ENCODE data around the gene NFE2L3.

The NFE2L3 gene

DNA sequence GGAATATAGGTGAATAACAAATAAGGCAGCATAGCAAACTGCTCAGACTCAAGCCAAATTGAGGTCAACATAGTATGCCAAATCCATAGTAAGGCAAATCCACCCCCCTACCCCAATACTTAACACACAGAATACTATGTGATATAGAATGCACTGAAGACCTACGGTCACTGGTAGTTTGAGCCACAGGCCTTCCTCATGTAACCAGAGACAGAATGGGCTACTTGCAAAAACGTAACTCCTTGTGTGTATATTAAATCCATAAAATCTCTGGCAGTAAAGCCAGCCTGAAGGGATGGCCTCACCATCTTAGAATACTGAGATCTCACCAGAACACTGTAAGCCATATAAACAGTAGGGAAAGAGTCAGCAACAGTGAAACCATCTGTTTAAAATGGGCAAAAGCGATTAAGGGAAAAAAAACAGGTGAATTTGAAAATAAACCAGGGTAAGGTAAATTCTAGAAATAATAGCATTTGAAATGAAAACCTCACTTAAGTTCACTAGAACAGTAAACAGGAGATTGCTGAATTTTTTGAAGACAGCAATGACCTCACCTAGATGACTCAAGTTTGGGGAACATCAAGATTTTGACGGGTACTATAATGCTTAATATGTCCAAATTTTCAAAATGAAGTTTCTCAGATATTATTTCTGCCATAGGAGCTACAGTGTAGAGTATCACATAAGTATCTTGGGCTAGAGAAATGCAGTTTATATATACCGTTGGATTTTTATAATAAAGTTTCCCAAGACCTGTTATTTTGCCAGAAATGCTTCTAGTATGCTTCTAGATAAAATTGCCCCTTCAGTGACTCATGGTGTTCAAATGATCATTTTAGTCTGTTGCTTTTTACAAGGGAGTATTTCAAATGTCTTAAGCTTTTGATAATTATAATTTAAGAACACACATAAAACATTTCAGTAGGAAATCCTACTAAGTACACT lies 34.6 kb downstream of the NFE2L3 start:
- H3K27me3 ChIP-seq (ENCODE audit: control insufficient read depth, insufficient read depth, low read length) = no peaks in the 10 kb centered on the region
- no peaks in the 10 kb centered on the region for H3K4me1 ChIP-seq (ENCODE audit: control insufficient read depth, insufficient read depth, low read length)
- H3K27ac ChIP-seq (ENCODE audit: low read length) = no peak overlapping the region
- H3K9me3 ChIP-seq (ENCODE audit: control insufficient read depth, insufficient read depth, low read length) = no peaks in the 10 kb centered on the region
- no peak for DNase-seq (ENCODE audit: low read depth, low spot score)
- no peak overlapping the region for H3K4me3 ChIP-seq (ENCODE audit: low read length)
- no CpG with 5 or more reads among the region's 5 CpGs for WGBS (ENCODE audit: insufficient coverage, insufficient read length)
- peaks cover 13% of the 10 kb centered on the region; the same call in 1 of the 2 replicates for H3K36me3 ChIP-seq (ENCODE audit: control insufficient read depth, insufficient read depth, low read length)

DNA sequence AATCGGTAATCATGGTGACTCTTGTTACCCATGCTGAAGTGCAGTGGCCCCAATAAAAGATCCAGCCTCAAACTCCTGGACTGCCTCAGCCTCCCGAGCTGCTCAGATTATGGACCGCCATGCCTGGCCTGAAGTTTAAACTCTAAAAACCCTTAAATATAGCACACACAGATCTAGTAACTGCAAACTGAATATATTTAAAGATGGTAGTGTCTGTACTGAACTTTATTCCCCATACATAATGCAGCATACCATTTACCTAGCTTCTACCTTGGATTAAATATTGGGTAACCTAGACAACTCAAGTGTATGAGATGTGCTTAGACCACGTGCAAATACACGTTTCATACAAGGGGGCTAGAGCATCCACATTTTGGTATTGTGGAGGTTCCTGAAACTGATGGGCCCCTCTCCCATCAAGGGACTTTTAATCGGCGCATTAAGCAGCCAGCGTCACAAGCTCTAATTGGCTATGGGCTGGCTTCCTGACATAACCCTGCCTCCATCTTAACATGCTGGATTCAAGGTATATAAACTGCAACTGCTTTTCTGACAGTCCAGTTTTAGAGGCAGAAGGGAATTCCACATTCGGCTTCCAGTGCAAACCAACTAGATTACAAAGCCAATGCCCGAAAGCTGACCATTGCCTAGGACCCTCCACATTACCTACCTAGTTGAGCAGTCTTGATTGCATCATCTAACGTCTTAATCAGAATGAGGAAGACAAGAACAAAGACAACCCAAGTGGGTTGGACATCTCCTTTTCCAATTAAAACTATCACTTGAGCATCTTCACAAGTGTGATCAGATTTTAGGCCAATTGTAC lies 35.6 kb downstream of the NFE2L3 start:
- no CpG with 5 or more reads among the region's 11 CpGs for WGBS (ENCODE audit: insufficient coverage, insufficient read length)

DNA sequence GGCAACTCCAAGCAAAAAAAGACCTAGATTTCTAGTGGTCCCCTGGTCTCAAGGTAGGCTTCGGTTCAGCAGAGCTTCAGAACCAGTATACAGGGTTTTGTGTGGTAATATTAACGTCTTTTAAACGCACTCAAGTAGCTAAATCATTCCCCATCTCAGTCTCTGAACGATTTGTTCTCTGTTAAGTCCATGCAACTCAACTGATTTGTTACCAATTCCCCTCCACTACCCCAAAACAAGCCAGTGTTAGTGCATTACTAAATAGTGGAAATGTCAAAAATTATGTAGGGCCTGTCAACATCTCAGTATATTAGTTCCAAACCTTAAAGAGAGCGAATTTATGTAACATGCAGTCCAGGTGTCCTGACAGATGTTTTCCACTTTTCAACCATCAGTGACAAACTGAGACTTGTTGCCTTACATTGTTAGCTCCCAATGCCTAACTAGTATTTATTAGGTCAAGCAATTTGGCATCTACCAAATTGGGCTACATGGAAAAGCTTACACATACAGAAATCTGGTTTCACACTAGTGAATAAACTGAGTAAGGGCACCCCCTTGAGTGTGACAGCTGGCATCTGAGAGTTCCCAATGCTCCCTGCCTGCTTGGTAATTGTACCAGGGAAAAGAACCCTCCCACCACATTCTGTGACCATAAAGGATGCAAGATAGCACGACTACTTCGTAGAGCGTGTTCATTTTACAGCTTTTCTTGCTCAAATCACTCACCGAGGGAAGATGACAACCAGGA lies 36.4 kb downstream of the NFE2L3 start:
- Histone ChIP-seq H3K36me3 (ENCODE audit: control insufficient read depth, insufficient read depth, low read length) (peaks cover 19% of the 10 kb centered on the region; the same call in 1 of the 2 replicates), H3K27me3 (ENCODE audit: control insufficient read depth, insufficient read depth, low read length) (no peaks in the 10 kb centered on the region), H3K27ac (ENCODE audit: low read length) (no peak overlapping the region), H3K4me3 (ENCODE audit: low read length) (no peak overlapping the region), H3K4me1 (ENCODE audit: control insufficient read depth, insufficient read depth, low read length) (no peaks in the 10 kb centered on the region), H3K9me3 (ENCODE audit: control insufficient read depth, insufficient read depth, low read length) (no peaks in the 10 kb centered on the region)
- DNase-seq (ENCODE audit: low read depth, low spot score) = no peak
- WGBS (ENCODE audit: insufficient coverage, insufficient read length) = no CpG with 5 or more reads among the region's 9 CpGs

More for the DNA sequence above, 35.6 kb downstream of the NFE2L3 start:
- Histone ChIP-seq H3K36me3 (ENCODE audit: control insufficient read depth, insufficient read depth, low read length) (peaks cover 13% of the 10 kb centered on the region; the same call in 1 of the 2 replicates), H3K27ac (ENCODE audit: low read length) (no peak overlapping the region), H3K4me1 (ENCODE audit: control insufficient read depth, insufficient read depth, low read length) (no peaks in the 10 kb centered on the region), H3K9me3 (ENCODE audit: control insufficient read depth, insufficient read depth, low read length) (no peaks in the 10 kb centered on the region), H3K4me3 (ENCODE audit: low read length) (no peak overlapping the region), H3K27me3 (ENCODE audit: control insufficient read depth, insufficient read depth, low read length) (no peaks in the 10 kb centered on the region)
- DNase-seq (ENCODE audit: low read depth, low spot score) = no peak

DNA sequence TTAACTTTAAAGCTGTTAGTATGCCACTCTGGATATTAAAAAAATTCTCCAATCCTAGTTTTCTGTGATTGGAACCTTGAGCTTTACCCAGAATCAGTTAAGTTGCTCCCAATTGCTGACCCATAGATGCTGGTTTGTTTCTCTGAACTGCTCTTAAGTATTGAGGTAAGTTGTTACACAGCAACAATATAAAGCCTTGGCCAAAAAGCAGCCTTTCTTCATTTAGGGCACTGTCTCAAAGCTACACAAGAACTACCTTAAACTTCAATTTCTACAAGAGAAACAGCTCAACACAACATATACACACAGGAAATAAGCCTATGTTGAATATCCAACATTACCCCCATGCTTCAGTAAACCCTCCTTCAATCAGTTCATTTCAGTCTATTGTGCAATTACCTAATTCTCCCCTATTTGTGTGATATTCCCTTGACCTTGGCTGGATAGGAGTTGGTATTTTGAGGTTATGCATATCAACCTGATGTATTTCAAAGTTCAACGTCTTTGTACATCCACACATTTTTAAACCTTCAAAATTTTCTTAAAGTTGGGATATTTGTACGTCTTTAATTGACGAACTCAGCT lies 37.1 kb downstream of the NFE2L3 start:
- no peaks in the 10 kb centered on the region for H3K9me3 ChIP-seq (ENCODE audit: control insufficient read depth, insufficient read depth, low read length)
- DNase-seq (ENCODE audit: low read depth, low spot score) = no peak

DNA sequence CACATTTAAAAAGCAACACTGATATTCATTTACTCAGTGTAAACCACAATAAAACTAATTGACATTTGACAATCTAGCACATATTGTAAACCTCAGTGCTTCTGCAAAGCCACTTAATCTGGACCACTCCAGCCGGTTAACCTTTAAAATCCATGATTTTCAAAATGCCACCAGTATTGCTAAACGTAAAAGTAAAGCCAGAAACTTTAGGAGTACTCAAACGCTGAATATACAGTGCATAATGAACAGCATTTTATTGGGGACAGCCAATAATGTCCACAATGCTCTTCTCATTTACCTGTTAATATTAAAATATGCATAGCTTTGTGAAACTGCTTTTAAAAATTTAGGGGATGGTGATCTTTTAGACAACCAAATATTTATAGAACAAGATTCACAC lies 37.7 kb downstream of the NFE2L3 start:
- H3K27ac ChIP-seq (ENCODE audit: low read length) = no peak overlapping the region

More for the DNA sequence above, 37.1 kb downstream of the NFE2L3 start:
- no peak overlapping the region for H3K27ac ChIP-seq (ENCODE audit: low read length)
- H3K4me1 ChIP-seq (ENCODE audit: control insufficient read depth, insufficient read depth, low read length) = no peaks in the 10 kb centered on the region
- no peaks in the 10 kb centered on the region for H3K27me3 ChIP-seq (ENCODE audit: control insufficient read depth, insufficient read depth, low read length)
- no peak overlapping the region for H3K4me3 ChIP-seq (ENCODE audit: low read length)
- no CpG with 5 or more reads among the region's 3 CpGs for WGBS (ENCODE audit: insufficient coverage, insufficient read length)
- peaks cover 25% of the 10 kb centered on the region; the same call in 1 of the 2 replicates for H3K36me3 ChIP-seq (ENCODE audit: control insufficient read depth, insufficient read depth, low read length)

DNA sequence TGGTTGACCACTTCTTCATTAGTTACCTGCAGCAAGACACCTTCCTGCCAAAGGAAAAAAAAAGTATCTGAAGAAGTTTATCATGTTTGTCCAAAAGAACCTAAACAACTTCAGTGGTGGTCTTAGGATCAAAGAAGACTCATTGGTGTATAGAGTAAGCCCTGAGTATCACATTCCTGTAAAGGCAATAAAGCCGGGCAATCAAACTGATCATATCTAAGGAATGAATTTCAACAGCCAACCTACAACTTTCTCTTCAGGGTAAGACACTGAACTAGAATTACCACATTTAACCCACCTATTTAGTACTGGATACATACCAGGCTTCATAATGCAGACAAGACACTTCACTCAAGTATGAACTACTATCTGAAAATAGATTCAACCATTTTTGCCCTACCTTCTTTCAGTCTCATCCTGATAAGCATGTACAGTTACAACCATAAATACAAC lies 38.4 kb downstream of the NFE2L3 start:
- no peak overlapping the region for H3K27ac ChIP-seq (ENCODE audit: low read length)
- WGBS (ENCODE audit: insufficient coverage, insufficient read length) = no CpG with 5 or more reads among the region's 1 CpG
- H3K27me3 ChIP-seq (ENCODE audit: control insufficient read depth, insufficient read depth, low read length) = no peaks in the 10 kb centered on the region
- no peak for DNase-seq (ENCODE audit: low read depth, low spot score)
- peaks cover 36% of the 10 kb centered on the region; the same call in 1 of the 2 replicates for H3K36me3 ChIP-seq (ENCODE audit: control insufficient read depth, insufficient read depth, low read length)
- H3K4me1 ChIP-seq (ENCODE audit: control insufficient read depth, insufficient read depth, low read length) = no peaks in the 10 kb centered on the region
- no peak overlapping the region for H3K4me3 ChIP-seq (ENCODE audit: low read length)
- H3K9me3 ChIP-seq (ENCODE audit: control insufficient read depth, insufficient read depth, low read length) = no peaks in the 10 kb centered on the region

More for the DNA sequence above, 37.7 kb downstream of the NFE2L3 start:
- no peak for DNase-seq (ENCODE audit: low read depth, low spot score)
- Histone ChIP-seq H3K4me1 (ENCODE audit: control insufficient read depth, insufficient read depth, low read length) (no peaks in the 10 kb centered on the region), H3K9me3 (ENCODE audit: control insufficient read depth, insufficient read depth, low read length) (no peaks in the 10 kb centered on the region), H3K36me3 (ENCODE audit: control insufficient read depth, insufficient read depth, low read length) (peaks cover 32% of the 10 kb centered on the region; the same call in 1 of the 2 replicates), H3K27me3 (ENCODE audit: control insufficient read depth, insufficient read depth, low read length) (no peaks in the 10 kb centered on the region), H3K4me3 (ENCODE audit: low read length) (no peak overlapping the region)
- WGBS (ENCODE audit: insufficient coverage, insufficient read length) = no CpG with 5 or more reads among the region's 3 CpGs

DNA sequence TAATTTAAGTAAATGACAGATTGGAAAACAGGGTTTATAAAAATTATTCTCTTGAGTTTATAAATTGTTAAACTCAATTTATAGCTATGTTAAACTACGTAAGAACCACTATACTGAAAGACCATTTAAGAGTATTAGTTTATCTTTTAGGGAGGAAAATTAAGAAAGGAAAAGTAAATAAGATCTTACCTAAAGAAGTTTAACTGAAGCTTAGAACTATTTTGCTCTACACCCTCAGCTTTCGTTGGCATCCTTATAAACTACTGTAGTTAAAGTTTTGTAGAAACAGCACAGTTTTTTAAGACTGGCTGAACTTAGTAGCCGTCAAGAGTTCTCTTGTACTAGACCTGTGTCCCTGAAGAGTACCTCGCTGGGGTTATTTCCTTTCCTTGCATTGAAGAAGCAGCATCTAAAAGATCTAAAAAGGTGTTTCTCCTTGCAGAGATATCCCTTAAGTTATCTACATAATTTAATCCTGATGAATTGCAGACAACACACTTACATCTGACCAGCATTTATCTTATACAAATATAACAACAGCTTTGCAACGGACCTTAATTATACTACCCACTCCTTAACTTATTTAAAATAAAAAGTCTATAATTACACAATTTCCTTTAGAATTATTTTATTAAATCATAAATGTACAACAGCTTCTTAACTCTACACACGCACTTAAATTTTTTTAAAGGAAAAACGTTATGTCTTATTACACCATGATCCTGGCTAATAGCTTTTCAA lies 39.4 kb downstream of the NFE2L3 start:
- Histone ChIP-seq H3K27me3 (ENCODE audit: control insufficient read depth, insufficient read depth, low read length) (no peaks in the 10 kb centered on the region), H3K4me1 (ENCODE audit: control insufficient read depth, insufficient read depth, low read length) (no peaks in the 10 kb centered on the region), H3K27ac (ENCODE audit: low read length) (no peak overlapping the region), H3K36me3 (ENCODE audit: control insufficient read depth, insufficient read depth, low read length) (peaks cover 42% of the 10 kb centered on the region; the same call in 1 of the 2 replicates), H3K4me3 (ENCODE audit: low read length) (no peak overlapping the region), H3K9me3 (ENCODE audit: control insufficient read depth, insufficient read depth, low read length) (no peaks in the 10 kb centered on the region)
- WGBS (ENCODE audit: insufficient coverage, insufficient read length) = 100% methylated on average over 3 of the region's 7 CpGs
- no peak for DNase-seq (ENCODE audit: low read depth, low spot score)

DNA sequence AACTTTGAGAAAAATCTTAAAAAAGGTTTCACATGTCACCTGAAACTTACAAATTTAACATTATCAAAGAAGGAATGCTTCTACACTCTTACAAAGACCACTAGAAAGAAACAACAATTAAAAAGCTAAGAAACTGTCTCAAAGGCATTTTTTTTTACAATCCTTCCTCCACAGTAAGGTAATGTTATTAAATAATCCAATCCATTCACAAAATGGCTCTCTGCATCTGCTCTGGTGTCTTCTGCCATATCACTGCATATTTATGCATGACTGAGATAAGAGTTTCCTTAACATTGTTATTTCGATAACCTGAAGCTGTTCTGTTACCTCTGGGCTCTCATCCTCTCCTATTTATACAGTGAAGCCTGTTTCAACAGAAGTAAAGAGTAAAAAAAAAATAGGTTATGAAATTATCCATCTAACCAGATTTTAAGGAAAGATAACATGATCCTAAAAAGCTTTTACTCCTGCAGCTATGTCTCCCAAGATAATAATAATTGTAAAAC lies 40.0 kb downstream of the NFE2L3 start:
- WGBS (ENCODE audit: insufficient coverage, insufficient read length) = no CpG with 5 or more reads among the region's 1 CpG
- Histone ChIP-seq H3K4me3 (ENCODE audit: low read length) (no peak overlapping the region), H3K9me3 (ENCODE audit: control insufficient read depth, insufficient read depth, low read length) (no peaks in the 10 kb centered on the region), H3K27me3 (ENCODE audit: control insufficient read depth, insufficient read depth, low read length) (no peaks in the 10 kb centered on the region), H3K36me3 (ENCODE audit: control insufficient read depth, insufficient read depth, low read length) (peaks cover 47% of the 10 kb centered on the region; the same call in 1 of the 2 replicates), H3K27ac (ENCODE audit: low read length) (no peak overlapping the region), H3K4me1 (ENCODE audit: control insufficient read depth, insufficient read depth, low read length) (no peaks in the 10 kb centered on the region)
- no peak for DNase-seq (ENCODE audit: low read depth, low spot score)

DNA sequence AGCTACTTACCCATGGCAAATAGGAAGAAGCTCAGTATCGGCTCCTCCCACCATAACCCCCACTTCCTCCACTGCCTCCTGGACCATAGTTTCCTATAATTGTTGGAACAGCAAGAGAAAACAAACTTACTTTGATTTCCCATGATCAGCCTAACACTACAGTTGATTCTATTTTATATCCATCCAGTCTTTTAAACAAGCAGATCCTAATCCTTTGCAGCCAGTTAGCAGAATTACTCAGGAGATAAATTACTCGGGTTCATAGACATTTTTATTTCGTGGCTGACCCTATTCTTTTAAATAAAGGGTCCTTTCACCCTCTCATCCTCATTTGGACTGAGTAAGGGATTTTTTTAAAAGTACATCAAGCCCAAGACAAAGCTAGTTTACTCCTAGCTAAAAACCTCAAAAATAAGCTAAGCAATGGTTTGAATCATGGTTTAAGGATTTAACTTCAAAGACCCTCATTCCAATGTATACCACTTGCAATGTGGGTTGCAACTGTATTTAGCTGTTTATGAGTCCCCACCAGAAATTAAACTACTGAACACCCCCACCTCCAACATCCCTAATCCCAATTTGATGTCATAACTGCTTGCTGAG lies 40.6 kb downstream of the NFE2L3 start:
- Histone ChIP-seq H3K27ac (ENCODE audit: low read length) (no peak overlapping the region), H3K36me3 (ENCODE audit: control insufficient read depth, insufficient read depth, low read length) (peaks cover 51% of the 10 kb centered on the region; the same call in 1 of the 2 replicates), H3K27me3 (ENCODE audit: control insufficient read depth, insufficient read depth, low read length) (no peaks in the 10 kb centered on the region), H3K4me3 (ENCODE audit: low read length) (no peak overlapping the region), H3K4me1 (ENCODE audit: control insufficient read depth, insufficient read depth, low read length) (no peaks in the 10 kb centered on the region), H3K9me3 (ENCODE audit: control insufficient read depth, insufficient read depth, low read length) (no peaks in the 10 kb centered on the region)
- WGBS (ENCODE audit: insufficient coverage, insufficient read length) = no CpG with 5 or more reads among the region's 3 CpGs
- no peak for DNase-seq (ENCODE audit: low read depth, low spot score)
